GM20431 (cell line): ENCODE measurements around the gene PLEKHB2.
"Not testable (repeated sequence)": the region's sequence is repeated elsewhere in the genome, so short reads cannot be mapped to it uniquely, and the experiment has no call there.

ENCODE experiments used
- in situ Hi-C: fragments of 300-500 bp; cut with MseI, MboI; formaldehyde crosslinking; loops from one replicate; pipeline ENCODE4 v1.15.0; 2020; ENCODE audit warnings: low sequenced_read_pairs; ENCODE audit not compliant: unreplicated experiment

Gene PLEKHB2

GRCh38 chr2:131093006-131093695 lies 12.0 kb upstream of the PLEKHB2 start, which contains the start of gene FAM168B:
FAM168B (minus strand) TSS chr2:131093460; CDS start chr2:131082646, 10,814 bp downstream.
- in situ Hi-C loops, result no loop called here

DNA sequence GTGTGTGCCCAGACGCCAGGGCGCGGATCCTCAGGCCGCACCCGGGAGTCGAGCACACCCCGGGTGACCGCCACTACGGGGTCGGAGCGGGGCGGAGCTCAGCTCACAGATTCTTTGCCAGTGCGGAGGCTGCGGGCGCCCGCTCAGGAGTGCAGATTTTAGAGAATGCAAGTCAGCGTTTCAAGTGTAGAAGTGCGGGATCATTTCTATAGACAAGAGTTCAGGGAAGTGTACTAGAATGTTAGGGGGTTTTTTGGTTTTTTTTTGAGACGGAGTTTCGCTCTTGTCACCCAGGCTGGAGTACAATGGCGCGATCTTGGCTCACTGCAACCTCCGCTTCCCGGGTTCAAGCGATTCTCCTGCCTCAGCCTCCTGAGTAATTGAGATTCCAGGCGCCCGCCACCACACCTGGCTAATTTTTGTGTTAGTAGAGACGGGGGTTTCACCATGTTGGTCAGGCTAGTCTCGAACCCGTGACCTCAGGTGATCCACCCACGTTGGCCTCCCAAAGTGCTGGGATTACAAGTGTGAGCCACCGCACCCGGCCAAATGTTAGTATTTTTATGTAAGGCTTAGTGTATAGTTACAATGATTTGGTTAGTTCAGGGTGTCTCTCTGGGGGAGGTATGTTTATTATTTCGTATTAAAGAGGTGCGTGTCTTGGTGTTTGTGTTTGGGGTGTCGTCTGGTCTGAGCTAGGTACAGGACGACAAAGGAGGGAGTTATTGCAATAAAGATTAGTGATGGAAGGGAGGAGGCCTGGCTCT lies 11.3 kb upstream of the PLEKHB2 start:
- in situ Hi-C loops, result no loop called here

GRCh38 chr2:131094463-131095281 lies 10.5 kb upstream of the PLEKHB2 start:
- in situ Hi-C loops, result no loop called here

DNA sequence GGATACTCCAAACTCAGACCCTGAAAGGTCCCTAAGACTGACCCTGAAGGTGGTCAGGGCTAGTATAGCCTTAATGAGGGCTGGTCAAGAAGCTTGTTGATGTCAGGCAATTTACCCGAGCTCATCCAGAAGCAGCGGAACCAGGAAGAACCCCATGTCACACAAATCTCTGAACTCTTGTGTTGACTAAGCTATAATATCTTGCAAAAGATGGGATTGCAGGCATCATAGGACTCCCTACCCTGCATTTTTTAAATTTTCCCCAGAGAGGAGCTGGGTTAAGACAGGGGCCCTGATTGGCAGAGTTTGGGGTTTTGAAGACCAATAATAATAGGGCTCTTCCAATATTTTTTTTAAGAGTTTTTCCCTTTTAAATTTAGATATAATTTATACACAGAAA lies 2.0 kb upstream of the PLEKHB2 start:
- in situ Hi-C loops, result no loop called here

DNA sequence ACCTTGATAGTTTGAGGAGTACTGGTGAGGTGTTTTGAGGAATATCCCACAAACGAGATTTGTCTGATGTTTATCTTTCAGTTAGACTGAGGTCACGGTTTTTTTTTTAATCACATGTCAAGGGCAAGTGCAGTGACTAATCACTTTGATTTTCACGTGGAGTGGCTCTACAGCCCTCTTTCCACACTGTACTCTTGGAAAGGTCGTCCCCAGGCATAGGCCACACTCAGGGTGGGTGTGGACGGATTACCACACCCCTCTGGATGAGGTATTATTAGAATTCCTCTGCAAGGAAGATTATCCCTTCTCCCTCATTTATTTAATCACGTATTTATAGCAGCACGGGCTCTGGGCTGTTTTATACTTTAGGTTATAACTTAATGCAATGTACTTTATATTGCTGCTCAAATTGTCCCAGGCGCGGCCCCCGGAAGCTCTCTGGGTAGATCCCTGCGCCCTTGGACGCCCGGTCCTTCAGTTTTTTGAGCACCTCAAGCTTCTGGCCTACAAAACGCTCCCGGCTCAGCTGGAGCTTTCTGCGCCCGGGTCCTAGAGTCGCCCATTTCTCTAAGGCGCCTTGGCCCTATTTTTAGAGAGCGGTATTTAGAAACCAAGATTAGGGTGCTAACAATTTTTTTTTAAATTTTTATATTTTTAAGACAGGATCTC lies 515 bp upstream of the PLEKHB2 start:
- in situ Hi-C loops, result no loop called here

DNA sequence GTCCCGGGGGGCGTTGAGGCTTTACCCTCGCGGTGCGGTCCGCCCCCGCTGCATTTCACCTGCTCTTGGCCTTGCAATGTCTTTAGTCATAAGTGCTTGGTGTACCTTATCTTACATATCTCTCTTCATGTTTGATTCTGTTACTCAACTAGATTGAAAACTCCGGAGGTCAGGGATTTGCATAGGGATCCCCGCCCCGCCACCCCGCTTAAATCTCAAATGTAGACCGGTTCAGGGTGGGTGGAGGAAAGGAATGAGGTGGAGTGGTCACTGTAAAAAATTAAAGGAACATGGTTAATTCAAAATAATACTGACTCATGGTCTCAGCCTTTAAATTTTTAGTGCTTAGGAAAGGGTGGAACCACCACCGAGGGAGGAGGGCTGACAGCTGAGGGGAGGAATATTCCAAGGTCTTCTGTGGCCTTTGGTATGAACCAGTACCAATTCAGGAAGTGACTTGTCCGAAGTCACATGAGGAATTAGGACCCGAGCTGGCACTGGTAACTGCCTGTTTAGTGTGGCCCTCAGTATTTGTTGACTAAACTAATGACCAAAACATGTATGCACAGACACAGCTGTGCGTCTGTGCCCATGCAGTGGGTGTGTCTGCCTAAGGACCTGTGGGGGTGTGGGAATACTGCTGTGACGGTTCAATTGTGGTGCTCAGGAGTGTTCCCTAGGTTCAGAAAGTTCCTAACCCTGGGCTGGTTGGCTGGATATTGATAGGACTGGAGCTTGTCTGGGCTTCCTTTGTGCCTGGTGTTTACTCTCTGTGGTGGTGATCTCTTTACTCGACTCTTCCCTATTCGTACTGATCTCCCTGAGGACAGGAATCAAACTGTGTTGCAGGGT lies 1.0 kb downstream of the PLEKHB2 start:
- in situ Hi-C loops, result no loop called here

GRCh38 chr2:131112529-131112928 lies 7.4 kb downstream of the PLEKHB2 start:
- in situ Hi-C loops, result no loop called here

DNA sequence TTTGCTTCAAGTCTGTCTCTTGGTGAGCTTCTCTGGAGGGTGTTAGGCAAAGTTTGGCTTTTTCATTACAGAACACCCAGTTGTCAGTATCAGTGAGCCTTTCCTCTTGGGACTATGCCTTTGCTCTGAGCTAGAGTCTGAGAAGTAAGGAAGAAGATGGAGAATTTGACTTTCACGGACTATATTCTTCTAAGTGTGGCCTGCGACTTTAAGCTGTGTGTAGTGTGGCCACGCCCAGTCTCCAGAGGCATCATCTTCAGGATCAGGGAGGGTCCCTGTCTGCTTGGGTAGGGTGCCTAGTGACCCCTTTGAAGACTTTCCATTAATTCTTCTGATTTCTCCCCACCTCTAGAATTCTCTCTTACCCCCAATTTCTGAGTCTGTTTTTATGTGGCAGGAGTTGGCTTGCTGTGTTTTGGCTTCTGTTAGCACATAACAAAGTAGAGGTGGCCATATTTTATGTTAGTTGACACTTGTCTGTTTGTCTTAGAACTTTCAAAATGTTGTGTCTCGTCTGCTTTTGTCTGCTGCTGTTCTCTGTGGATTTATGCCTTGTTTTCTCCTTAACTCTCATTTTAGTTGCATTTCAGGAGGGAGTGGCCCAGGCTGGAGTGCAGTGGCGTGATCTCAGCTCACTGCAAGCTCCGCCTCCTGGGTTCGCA lies 8.6 kb downstream of the PLEKHB2 start:
- in situ Hi-C loops, result no loop called here

GRCh38 chr2:131114950-131115349 lies 9.8 kb downstream of the PLEKHB2 start:
- in situ Hi-C loops, result not testable (repeated sequence)

DNA sequence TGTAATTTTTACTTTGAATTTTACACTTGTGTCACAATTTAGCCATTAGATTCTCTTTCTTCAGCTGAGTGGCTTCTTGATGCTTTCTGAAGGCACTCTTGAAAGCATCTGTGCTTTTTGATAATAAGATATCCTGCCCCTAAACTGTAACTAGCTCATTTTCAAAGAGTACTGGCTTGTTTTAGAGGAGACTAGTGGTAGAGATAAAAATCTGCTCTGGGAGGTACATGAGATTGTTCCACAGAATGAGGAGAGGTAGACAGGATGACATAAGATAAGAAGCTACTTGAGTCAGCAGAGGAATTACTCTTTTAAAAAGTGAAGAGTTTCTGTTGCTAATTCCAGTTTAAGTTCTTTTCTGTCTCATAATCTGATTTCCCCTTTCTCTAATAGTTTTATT lies 10.6 kb downstream of the PLEKHB2 start:
- in situ Hi-C loops, result no loop called here

- in situ Hi-C loops, result no loop called here
Measured at GRCh38 chr2:131120815-131121317, 15.7 kb downstream of the PLEKHB2 start.

DNA sequence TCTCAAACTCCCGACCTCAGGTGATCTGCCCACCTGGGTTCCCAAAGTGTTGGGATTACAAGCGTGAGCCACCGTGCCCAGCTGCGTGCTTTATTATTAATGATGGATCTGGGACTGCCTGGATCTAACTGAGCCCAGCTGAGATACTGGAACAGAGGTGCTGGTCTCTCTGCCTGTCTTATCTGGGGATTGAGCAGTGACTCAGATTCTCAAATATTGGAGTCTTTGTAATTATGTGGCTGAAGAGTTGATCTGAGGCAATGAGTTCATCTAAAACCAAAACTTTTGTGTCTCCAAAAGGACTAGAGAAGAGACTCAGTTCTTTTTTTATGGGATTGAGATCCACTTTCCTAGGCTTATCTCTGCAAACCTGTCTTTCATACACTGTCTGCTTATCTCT lies 16.3 kb downstream of the PLEKHB2 start:
- in situ Hi-C loops, result no loop called here

GRCh38 chr2:131122496-131122895 lies 17.4 kb downstream of the PLEKHB2 start:
- in situ Hi-C loops, result no loop called here

GRCh38 chr2:131123192-131123591 lies 18.1 kb downstream of the PLEKHB2 start:
- in situ Hi-C loops, result no loop called here

DNA sequence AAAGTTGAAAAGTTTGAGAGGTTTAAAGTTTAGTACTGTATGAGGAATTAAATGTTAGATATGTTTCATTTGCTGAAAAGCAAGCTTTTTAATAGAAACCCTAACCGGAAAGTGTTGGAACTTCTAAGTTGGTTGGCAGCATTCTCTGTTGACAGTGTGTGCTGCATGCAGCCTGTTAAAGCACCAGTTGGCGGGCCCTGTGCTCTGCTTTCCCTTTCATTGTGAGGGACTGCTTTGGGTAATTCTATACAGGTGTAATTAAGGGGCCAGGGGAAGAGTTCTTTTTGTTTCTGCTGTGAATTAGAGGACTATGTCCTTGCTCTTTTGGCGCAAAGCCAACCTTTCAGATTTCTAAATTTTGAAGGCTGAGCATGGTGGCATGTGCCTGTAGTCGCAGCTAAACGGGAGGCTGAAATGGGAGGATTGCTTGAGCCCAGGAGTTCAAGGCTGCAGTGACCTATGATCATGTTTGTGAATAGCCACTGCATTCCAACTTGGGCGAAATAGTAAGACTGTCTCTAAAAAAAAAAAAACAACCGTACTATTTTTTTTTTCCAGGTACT lies 20.1 kb downstream of the PLEKHB2 start:
- in situ Hi-C loops, result no loop called here

GRCh38 chr2:131126436-131126835 lies 21.3 kb downstream of the PLEKHB2 start:
- in situ Hi-C loops, result no loop called here

GRCh38 chr2:131127076-131127475 lies 21.9 kb downstream of the PLEKHB2 start:
- in situ Hi-C loops, result no loop called here

DNA sequence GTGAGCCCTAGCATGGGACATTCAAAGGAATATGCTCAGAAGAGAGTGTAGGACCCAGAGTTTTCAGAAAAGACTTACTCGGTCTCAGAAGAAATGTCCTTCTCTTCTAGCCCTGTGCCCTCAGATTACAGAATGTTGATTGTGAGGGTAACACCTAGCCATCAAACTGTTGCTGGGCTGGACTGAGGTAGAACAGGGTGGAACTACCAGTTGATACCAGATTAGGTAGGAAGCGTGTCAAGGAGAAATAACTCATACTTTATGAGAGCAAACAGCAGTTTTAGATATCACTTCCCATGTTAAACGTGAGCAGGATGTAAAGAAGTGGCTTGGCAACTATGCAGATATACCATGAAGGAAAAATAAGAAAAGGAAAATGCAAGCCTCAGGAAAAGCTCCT lies 22.8 kb downstream of the PLEKHB2 start:
- in situ Hi-C loops, result no loop called here

DNA sequence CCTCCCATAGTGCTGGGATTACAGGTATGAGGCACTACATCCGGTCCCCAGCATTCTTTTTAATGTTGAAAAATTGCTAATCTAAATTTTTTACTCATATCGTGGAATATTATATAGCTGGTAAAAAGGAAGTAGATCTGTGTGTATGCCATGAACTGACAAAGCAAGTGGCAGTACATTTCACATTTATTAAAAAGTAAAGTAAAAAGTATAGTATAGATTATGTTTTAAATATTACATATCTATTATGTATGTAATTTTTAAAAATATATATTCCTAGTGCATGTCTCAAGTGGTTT lies 25.1 kb downstream of the PLEKHB2 start:
- in situ Hi-C loops, result no loop called here
